ELR (cell line): ENCODE data around the gene DCXR.

Experiments used
- DNase-seq: peaks from one replicate; pipeline ENCODE4 v3.0.0-alpha.2; 2015; ENCODE audit warnings: low read depth

Gene DCXR

GRCh38 chr17:82055023-82055964, 17.8 kb upstream of the DCXR start:
- no peak for DNase-seq

GRCh38 chr17:82054351-82055022, 17.0 kb upstream of the DCXR start:
- no peak for DNase-seq

GRCh38 chr17:82053556-82054263, 16.2 kb upstream of the DCXR start:
- no peak for DNase-seq

- no peak for DNase-seq
Measured at GRCh38 chr17:82053130-82053529, 15.6 kb upstream of the DCXR start.

GRCh38 chr17:82052638-82053059, 15.2 kb upstream of the DCXR start:
- DNase-seq: peak; percentile 29

GRCh38 chr17:82051776-82052637, 14.5 kb upstream of the DCXR start, which contains the start of the genes GPS1 and RFNG:
TSS of gene GPS1 (plus strand) at chr17:82051898. CDS start at chr17:82051932, 34 bp downstream.
TSS of gene RFNG (minus strand) at chr17:82051811. CDS start at chr17:82051766, 45 bp downstream.
- DNase-seq: peak; percentile 78

GRCh38 chr17:82050761-82051641, 13.5 kb upstream of the DCXR start:
- no peak for DNase-seq

- no peak for DNase-seq
Measured at GRCh38 chr17:82050152-82050760, 12.8 kb upstream of the DCXR start.

- DNase-seq: no peak
Measured at GRCh38 chr17:82049521-82049971, 12.0 kb upstream of the DCXR start.

- DNase-seq: no peak
Measured at GRCh38 chr17:82049106-82049505, 11.6 kb upstream of the DCXR start.

- no peak for DNase-seq
Measured at GRCh38 chr17:82048571-82048971, 11.1 kb upstream of the DCXR start.

- DNase-seq: no peak
Measured at GRCh38 chr17:82047914-82048570, 10.5 kb upstream of the DCXR start.

- DNase-seq: no peak
Measured at GRCh38 chr17:82047379-82047778, 9.9 kb upstream of the DCXR start.

GRCh38 chr17:82046903-82047302, 9.4 kb upstream of the DCXR start:
- DNase-seq: no peak

- DNase-seq: no peak
Measured at GRCh38 chr17:82045936-82046484, 8.5 kb upstream of the DCXR start.

- no peak for DNase-seq
Measured at GRCh38 chr17:82043507-82043906, 6.0 kb upstream of the DCXR start.

- no peak for DNase-seq
Measured at GRCh38 chr17:82042649-82043048, 5.2 kb upstream of the DCXR start.

GRCh38 chr17:82041144-82041814, 3.8 kb upstream of the DCXR start:
- DNase-seq: peak; percentile 73
